Stimulated activated naive CD4-positive, alpha-beta T cell treated with Interleukin-2 at 50 U/mL for 16 hours (primary cell): ENCODE results near the gene PDHX.
A peak's percentile ranks its signal among the peaks of the same experiment; 100 is the strongest.
"Not testable (repeated sequence)": the region's sequence is repeated elsewhere in the genome, so short reads cannot be mapped to it uniquely, and the experiment has no call there.

ENCODE experiments used
- DNase-seq: peaks from one replicate; lab custom pipeline; 2025; lab: John Stamatoyannopoulos, UW

PDHX gene

DNA sequence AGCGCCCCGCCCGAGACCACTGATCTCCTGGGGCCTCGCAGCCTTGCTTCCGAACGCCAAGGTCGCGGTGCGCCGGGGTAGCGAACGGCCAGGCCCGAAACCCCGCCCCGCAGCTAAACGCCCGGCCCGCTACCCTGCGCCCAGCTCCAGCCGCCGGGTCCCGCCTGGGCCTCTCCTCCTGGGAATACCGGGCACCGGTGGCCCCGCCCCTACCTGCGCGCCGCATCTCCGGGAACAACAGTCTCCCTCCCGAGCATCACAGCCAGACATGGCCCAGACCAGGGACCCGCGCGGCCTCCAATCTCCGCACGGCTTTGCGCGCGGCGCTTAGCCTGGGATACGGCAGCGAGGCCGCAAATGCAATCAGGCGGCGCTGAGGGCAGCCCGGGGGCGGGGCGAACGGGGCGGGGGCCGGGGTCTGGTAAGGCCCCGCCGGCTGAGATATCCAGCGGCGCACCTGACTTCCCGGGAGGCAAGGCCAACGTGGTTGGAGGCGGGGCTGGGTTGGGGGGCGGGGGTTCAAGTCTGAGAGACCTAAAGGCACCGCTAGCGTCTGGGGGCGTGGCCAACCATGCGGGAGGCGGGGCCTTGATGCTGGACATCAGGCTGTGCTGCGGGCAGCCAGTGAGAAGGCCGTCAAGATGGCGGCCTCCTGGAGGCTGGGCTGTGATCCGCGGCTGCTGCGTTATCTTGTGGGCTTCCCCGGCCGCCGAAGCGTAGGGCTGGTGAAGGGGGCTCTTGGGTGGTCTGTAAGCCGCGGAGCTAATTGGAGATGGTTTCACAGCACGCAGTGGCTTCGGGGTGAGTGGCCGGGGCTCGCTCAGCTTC, at the start of gene PDHX, which contains the start of gene APIP:
PDHX (plus strand) TSS at position 604 of the 828 bp plus-strand sequence; CDS start at position 642, 38 bp downstream.
APIP (minus strand) TSS at position 365 of the 828 bp plus-strand sequence; CDS start at position 270, 95 bp downstream.
- peak; percentile 98 for DNase-seq

DNA sequence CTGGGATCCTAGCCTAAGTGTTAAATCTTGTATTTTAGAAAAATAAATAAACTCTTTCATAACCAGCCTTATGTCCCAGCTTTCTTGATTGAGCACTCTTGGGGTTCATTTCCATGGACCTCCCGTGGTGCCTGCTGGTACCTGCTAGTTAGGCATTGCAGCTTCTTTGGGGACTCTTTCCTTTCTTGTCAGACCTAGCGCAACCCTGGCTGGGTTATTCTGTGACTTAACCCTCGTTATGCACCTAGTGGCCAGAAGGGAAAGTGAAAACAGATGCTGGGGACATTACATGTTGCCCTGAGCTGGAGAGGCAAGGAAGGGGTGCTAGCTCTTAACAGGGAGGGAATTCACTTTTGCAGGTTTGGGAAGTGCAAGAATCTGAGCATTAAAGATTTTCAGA, 47.0 kb upstream of the PDHX start:
- no peak for DNase-seq

DNA sequence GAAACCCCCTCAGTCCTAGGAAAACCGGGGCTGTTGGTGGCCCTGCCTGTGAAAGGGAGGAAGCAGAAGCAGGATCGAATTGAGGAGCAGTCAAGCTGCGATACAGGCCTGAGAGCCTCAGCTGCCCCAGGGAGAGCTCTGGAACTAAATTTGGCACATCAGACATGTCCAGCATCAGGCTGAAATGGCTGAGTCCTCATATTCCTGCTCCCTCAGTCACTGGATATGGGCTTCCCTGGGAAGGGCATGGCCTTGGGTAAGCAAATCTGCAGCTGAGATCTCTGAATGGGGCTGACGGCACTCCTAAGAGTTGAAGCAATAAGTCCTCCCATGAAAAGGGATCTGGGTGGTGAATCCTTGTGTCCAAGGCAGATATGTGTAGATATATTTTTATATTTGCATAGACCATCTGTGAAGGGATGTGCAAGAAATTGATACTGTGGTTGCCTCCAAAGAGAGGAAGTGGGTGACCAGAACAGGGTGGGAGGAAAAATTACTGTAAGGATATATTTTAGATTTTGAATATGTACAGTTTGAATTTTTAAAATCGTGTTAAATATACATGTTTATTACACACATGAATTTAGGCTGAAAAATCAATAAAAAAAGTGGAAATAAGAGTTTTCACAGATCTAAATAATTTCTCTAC, 45.7 kb upstream of the PDHX start:
- DNase-seq = no peak

DNA sequence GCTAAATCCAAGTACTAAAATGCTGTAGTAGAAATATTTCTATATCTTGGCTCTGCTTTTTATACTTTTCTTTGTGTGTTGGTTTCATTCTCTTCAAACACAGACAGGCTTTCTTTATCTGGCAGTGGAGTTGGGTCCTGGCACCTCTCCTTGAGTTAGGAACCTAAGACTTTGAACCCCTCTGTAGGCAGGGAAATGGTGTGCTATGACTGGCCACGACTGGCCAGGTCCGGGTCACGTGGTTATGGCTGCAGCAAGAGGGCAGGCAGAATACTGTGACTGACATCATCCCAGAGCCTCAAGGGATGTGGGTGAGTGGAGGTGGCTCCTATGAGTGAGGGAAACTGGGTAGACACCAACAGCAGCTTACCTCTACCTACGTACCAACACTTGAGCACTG, 42.2 kb upstream of the PDHX start:
- no peak for DNase-seq

DNA sequence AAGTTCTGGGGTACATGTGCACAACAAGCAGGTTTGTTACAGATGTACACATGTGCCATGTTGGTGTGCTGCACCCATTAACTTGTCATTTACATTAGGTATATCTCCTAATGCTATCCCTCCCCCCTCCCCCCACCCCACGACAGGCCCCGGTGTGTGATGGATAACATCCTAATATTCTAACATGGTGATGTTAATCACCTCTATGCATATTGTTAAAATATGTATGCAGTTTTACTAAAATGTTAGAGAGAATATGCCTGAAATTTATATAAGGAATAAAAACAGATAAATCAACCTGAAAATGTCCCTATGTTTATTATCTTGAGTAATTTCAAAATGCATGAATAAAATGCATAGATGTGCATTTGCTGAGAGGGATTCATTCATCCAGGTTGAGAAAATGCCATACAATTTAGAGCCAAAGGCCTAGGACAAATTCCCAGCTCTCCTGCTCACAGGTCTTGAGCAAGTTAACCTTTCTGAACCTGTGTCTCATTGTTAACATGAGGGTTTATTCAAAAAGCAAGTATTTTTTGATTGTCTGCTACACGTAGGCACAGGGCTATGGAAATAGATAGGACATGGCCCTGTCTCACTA, 38.9 kb upstream of the PDHX start:
- DNase-seq = no peak

DNA sequence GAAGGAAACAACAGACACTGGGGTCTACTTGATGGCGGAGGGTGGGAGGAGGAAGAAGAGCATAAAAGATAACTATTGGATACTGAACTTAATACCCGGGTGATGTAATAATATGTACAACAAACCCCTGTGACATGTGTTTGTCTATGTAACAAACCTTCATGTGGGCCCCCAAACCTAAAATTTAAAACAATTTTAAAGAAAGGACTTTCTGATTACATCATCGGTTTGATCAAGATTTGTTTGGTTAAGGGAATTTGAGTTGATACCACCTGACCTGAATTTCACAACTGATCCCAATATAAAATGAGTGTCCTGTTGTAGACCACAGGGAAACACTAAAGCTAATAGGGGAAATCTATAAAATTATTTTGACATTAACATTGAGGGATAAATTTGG, 34.5 kb upstream of the PDHX start:
- no peak for DNase-seq

DNA sequence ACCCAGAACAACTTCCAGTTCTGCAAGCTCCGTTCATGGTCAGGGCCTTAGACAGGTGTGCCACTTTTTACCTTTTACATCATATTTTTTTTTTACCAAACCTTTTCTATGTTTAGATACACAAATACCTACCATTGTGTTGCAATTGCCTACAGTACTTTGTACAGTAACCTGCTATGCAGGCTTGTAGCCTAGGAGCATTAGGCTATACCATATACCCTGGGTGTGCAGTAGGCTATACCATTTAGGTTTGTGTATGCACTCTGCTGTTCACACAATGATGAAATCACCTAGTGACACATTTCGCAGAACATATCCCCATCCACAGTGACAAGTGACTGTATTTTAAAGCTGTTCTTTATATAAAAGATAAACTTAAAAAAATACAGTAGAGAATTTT, 29.8 kb upstream of the PDHX start:
- DNase-seq = no peak

DNA sequence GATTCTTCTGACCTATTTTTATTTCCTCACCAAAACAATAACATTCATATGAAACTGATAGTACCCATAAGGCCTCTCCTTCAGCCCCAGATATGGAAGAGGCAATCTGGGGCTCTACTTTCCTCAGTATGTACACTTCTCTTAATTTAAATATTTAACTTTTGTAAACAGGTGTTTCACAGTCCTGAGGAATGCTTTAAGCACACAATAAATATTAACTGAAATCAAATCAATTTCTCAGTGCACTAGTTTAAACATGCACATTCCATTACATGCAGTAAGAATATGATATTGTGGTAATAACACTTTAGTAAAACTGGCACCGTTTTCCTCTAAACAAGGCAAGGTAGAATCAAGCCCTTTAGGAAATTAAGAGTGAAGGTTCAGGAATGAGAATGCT, 29.2 kb upstream of the PDHX start:
- DNase-seq = no peak

DNA sequence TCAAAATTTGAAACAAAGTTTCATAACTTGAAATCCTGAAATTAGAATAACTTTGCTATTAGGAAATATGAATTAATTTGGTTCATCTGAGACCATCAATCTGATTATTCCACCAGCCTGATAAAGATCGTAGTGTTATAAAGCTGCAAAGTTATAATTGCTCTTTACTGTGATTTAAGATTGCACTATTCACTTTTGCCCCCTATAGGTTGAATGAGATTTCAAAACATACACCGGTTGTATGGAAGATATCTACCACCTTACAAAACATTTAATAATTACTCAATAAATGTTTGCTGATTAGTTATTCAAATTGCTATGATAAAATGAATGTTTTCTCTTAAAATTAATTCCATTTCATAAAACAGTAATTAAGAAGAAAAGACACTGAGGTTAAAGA, 26.3 kb upstream of the PDHX start:
- no peak for DNase-seq

DNA sequence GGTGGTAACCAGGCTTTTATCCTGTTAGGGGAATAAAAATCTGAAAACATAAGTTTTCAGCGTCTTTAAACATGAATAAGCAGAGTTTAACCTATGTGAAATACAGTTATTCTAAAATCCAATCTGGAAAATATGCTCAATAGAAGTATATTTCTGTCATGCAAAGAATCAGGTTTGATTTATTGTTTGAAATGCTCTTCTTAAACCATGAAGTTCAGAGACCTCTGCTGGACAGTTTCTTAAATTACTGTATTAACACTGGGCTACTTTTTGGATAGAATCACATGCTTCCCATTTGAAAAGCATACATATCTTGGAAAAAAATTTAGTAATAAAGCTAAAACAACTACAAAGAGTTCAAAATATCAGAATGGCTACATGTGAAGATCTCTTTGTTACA, 25.6 kb upstream of the PDHX start:
- no peak for DNase-seq

DNA sequence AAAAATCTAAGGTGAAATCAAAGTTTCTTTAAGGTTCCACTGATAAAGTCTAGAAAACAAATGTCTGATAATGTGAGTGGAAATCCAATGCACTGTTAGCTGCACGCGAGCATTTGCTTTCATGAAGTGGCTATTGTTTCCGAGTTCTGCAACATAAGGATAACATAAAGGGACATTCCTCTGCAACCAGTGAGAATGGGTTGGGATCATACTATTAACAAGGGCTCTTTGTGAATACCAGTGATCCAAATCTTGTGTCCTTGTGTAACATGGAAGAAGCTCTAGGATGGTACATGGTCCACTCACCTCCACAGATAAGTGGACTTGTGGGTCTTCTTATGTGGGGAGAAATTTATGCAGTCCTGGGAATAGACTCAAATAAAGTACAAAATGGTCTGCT, 24.8 kb upstream of the PDHX start:
- DNase-seq = no peak

DNA sequence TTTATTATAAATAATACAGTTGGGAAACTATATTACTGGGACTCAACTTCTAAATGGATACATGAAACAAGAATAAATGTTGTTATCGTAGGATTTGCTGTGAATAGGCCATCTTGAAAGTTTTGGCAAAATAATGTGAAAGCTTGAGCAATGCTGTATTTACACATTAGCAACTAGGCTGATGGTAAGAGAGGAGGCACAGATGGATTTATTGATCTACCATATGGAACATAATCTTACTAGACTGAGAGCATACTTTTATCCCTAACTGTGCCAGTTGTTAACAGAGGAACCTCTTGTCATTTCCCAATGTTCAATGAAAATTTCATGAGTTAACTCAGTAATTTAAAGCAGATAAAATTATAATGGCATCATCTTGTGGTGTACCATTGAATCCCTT, 23.0 kb upstream of the PDHX start:
- no peak for DNase-seq

DNA sequence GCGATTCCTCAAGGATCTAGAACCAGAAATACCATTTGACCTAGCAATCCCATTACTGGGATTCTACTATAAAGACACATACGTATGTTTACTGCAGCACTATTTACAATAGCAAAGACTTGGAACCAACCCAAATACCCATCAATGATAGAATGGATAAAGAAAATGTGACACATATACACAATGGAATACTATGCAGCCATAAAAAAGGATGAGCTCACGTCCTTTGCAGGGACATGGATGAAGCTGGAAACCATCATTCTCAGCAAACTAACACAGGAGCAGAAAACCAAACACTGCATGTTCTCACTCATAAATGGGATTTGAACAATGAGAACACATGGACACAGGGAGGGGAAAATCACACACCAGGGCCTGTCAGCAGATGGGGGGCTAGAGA, 20.2 kb upstream of the PDHX start:
- not testable (repeated sequence) for DNase-seq

DNA sequence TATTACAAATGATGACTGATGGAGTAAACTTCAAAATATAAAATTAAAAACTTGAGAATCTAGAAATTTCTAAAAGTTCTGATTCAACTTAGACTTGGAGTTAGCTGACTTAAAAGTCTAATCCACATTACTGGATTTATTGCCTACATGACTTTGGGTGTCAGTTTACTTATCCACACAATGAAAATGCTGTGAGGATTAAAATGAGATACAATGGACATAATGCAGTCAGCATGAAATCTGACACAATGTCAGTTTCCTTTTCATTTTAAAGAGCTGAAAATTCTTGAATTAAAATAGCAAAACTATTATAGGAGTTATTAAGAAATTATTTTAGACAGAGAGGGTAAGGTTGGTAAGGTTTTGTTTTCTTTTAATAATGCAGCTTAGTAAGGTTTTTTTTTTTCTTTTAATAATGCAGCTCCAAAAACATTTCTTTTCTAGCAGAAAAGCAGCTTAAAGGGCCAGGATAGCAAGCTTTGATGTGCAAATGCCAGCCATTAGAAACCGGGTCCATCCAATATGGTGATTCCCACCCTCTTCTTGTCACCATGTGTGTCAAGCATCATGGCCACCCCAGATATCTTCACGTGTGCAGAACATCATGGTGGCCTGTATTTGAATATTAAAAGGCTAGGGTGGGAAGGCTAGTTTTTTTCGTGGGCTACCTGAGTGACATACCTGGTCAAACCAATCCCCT, 19.1 kb upstream of the PDHX start:
- DNase-seq = no peak

DNA sequence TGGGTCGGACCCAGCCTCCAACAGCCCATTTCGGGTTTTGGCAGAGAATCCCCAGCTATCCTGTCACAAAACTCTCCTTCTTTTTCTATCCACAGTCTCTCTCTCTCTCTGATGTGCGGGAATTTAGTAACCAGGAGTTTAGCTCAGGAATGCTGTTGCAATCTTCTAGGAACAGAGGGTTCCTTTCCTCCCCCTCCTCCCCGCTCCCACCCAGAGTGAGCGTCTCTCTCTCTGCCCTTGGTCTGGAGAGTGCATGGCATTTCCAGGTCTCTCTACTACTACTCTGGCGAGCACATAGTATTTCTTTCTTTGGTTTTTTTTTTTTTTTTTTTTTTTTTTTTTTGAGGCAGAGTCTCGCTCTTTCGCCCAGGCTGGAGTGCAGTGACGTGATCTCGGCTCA, 17.9 kb upstream of the PDHX start:
- DNase-seq = no peak

DNA sequence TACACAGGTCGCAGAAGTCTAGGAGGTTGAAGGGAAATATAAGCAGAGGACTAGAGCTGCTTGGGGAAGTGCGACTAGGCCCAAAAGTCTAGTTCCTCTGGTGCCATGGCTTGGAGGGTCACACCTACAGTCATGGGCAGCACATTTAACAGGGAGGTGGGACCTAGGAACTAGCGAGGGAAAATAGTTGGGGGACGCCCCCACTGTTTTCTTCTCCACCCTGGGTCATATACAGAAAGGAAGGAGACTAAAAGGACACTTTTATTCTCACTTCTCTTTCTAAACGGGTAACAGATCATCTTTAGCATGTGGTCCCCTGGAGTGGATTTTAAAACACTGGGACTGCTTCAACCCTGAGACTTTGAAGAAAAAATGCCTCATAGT, 16.8 kb upstream of the PDHX start:
- DNase-seq = no peak

DNA sequence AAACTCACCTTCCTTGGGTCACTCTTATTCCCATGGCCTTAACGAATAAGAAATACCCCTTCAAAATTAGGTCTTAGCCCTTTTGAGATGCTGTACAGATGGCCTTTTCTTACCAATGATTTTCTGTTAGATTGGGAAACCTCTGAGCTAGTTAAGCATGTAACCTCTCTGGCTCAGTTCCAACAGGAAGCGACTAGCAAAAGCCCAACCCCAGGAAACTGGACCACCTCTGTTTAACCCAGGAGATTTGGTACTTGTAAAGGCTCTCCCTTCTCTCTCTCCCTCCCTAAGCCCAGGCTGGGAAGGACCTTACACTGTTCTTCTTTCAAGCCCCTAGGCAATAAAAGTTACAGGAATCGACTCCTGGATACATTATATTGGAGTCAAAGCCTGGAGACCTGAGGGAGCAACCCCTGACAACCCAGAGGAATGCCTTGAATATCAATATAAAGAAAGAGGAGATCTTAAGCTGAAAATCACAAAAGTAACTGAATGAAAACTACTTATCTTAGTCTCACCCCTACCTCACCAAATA, 11.9 kb upstream of the PDHX start:
- DNase-seq = no peak

DNA sequence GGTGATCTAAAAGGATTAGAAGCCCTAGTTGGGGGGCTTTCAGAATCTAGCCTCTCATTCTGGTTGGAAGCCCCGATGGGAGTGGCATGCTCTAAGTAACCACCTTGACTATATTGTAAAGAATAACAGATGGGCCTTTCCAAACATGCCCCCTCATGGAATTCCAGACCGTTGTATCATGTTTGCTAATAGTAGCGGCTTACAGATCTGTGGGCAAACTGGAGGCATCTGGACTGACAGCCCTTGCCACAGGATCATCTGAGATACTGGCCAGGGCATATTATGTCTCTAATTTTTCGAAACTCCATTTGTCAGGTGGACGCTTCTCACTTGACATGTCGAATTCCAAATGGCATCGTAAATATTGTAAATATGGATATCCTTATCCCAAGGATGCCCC, 10.8 kb upstream of the PDHX start:
- DNase-seq = no peak

DNA sequence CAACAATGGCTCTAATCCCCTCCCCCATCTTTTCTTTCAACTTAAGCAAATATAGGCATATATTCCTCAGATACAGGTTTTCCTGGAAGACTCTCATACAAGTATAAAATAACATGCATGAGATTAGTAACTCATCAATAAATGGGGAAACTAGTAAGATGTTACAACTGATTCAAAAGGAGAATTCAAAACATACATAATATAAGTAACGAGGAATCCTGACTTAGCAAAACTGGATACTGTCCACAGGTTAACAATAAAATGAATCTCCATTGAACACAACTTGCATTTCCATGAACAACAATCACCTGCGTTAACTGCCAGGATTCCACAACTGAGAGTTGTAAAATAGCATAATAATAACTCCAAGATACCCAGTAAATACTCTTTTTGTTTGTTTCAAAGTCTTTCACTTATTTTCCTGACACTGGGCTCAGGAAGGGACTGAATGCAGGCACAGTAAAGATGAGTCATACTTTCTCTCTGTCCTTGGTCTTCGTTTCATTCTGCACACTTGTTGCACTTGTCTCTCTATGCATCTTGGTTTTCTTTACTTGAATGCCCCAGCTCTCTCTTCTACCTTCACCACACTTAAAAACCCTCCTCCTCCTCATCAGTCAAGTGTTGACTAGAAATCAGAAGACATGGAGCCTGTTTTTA, 8.4 kb upstream of the PDHX start:
- DNase-seq = no peak

DNA sequence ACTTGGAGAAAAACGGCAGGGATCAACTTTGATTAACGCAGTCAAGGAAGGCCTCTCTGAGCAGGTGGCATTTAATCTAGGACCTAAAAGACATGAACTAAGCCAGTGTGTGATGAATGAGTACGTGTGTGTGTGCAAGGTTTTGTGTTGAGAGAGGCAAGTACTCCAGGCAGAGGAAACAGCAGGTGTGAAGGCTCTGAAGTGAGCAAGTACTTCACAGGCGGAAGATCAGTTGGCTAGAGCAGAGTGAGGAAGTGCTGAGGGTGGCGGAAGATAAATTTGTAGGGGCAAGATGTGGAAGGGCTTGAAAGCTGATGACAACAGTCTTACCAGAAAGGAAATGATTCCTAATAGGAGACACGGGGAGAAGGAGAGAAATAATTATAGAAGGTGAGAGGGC, 7.0 kb upstream of the PDHX start:
- no peak for DNase-seq

DNA sequence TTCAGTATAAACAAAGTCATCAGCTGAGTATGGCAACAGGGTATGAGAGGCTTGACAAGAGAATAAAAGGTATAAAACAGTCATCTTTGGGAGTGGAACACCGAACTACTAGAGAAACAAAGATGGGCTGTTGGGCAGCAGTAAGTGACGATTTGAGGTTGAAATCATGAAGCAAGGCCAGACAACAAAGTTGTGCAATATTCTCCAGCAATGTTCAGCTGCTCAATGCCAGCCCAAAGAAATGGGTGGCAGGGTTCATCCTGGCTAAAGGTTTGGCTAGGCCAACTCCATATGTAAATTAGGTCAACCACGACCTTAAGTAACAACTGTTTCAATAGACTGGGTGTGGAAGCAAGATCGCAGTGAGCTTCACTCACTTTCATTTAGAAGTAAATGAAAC, 6.5 kb upstream of the PDHX start:
- DNase-seq = no peak

DNA sequence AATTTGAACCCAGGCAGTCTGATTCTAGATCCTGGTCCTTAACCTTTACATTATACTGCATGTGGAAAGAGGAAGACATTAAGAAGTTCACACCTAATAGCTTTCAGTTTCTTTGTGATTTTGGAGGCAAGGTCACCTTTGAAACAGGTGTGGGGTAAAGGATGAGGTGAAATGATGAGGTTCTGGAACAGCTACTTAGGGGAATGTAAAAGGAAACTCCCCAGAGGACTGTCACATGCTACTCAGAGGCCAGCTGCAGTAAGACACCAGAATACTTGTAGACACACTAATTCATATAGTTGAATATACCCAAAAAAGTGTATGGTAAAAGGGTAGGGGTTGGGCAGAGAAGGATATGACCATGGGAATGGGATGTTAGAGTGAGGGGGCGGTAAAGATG, 5.6 kb upstream of the PDHX start:
- DNase-seq = no peak
